ENCODE data around the gene ZC2HC1B. TPM values are rescaled to one million over a fixed set of nuclear protein-coding genes. Genes with fewer than 3 reads are reported as not detected.

ZC2HC1B gene
- total and polyA plus RNA-seq, 2 of the 8 experiments (the other 6 are each of a cell fraction or from before 2014, with no cell fraction given): not detected

GRCh38 chr6:143936347-143936746 lies 72.1 kb downstream of the ZC2HC1B start:
- Histone ChIP-seq H4K91ac (replicated peaks; ENCODE audit: insufficient read length, low read length) (no peak overlapping the region), H3K4me2 (ENCODE audit: insufficient read depth in 1 of 2, low read depth in 2 of 2, low read length in 2 of 2) (peak overlapping the region in 1 of 2 experiments; percentile 51; a peak in 1 of 4 replicates), H4K5ac (ENCODE audit: insufficient read length, low read depth, low read length) (no peak overlapping the region), H2BK120ac (replicated peaks; ENCODE audit: low read depth, low read length) (no peak overlapping the region), H3K4ac (replicated peaks; ENCODE audit: insufficient read length, low read depth, low read length) (no peak overlapping the region), H3K27ac (ENCODE audit: low read depth, low read length) (no peak overlapping the region), H3K9me3 (ENCODE audit: insufficient read depth in 2 of 2, low read depth in 1 of 2, low read length in 1 of 2) (peaks cover 0 to under 1% of the 10 kb centered on the region in 2 experiments; a peak in 1 of 4 replicates), H3K9ac (replicated peaks in 1 of 4; ENCODE audit: extremely low read depth in 1 of 4, low read depth in 3 of 4, low read length in 3 of 4) (no peak overlapping the region), H2BK5ac (ENCODE audit: low read depth, low read length) (no peak overlapping the region), H2AK5ac (ENCODE audit: low read depth, low read length) (no peak overlapping the region), H3K27me3 (replicated peaks in 1 of 4; ENCODE audit: control insufficient read depth in 3 of 4, extremely low read depth in 1 of 4, insufficient read depth in 3 of 4, low read length in 3 of 4) (no peaks in the 10 kb centered on the region; a peak in 1 of 7 replicates), H3K79me1 (ENCODE audit: low read depth, low read length) (no peaks in the 10 kb centered on the region), H3K4me1 (replicated peaks in 1 of 4; ENCODE audit: control insufficient read depth in 3 of 4, insufficient read depth in 4 of 4, low read length in 3 of 4) (peaks cover 0 to 15% (median 5%) of the 10 kb centered on the region in 4 experiments; a peak in 4 of 7 replicates), H4K20me1 (replicated peaks in 1 of 2; ENCODE audit: control insufficient read depth in 1 of 2, insufficient read depth in 2 of 2, low read length in 2 of 2) (no peaks in the 10 kb centered on the region), H2BK15ac (ENCODE audit: low read length) (no peak overlapping the region), H2BK12ac (ENCODE audit: low read depth, low read length) (no peak overlapping the region), H4K8ac (ENCODE audit: extremely low read depth, insufficient read depth, low read length) (no peak overlapping the region), H2BK20ac (ENCODE audit: low read length) (no peak overlapping the region), H3K23me2 (ENCODE audit: low read depth, low read length) (no peaks in the 10 kb centered on the region), H3K14ac (ENCODE audit: insufficient read length) (no peak overlapping the region), H3K79me2 (ENCODE audit: control insufficient read depth in 1 of 2, insufficient read depth in 2 of 2, low read length in 2 of 2) (no peaks in the 10 kb centered on the region), H3K23ac (ENCODE audit: insufficient read length) (no peak overlapping the region), H2AFZ (ENCODE audit: low read length) (no peak overlapping the region), H3K36me3 (ENCODE audit: control insufficient read depth in 2 of 4, insufficient read depth in 4 of 4, low read length in 3 of 4) (no peaks in the 10 kb centered on the region), H3K18ac (ENCODE audit: extremely low read depth, low read length) (no peak overlapping the region; the same call in 1 of the 2 replicates), H3K56ac (replicated peaks; ENCODE audit: insufficient read length, low read depth, low read length) (no peak overlapping the region), H3K4me3 (ENCODE audit: extremely low read depth in 1 of 4, insufficient read depth in 2 of 4, low read depth in 3 of 4, low read length in 4 of 4) (peak overlapping the region in 1 of 4 experiments; percentile 21; a peak in 2 of 8 replicates)
- DNase-seq (ENCODE audit: low read depth in 1 of 2, low spot score in 2 of 2): no peak
- 78% methylated on average over 3 of the region's 3 CpGs; no CpG with 5 or more reads in 1 of the 2 experiments for WGBS, 2 experiments (ENCODE audit: extremely low coverage in 1 of 2, insufficient coverage in 1 of 2, insufficient read length in 1 of 2, insufficient replicate concordance in 2 of 2, low coverage in 1 of 2, low lambda C conversion rate in 2 of 2, missing lambda C conversion rate in 1 of 2)
- TF ChIP-seq MAFK (IDR thresholded peaks at IDR 0.05; ENCODE audit: low read depth, low read length) (peak; percentile 18; the same call in 1 of the 2 replicates), EGR1 (IDR thresholded peaks at IDR 0.05; ENCODE audit: borderline replicate concordance, low read depth, low read length) (no peak)
- FAIRE-seq: no peak
- ChIA-PET CTCF (ENCODE audit: partially characterized antibody) (interaction anchor here (1.0 to 18.8 kb wide), 7 partner anchors 12 to 361 kb away, joined by 3 to 591 read pairs (median 4); partner anchors contain the start of gene PLAGL1), POLR2A (ENCODE audit: partially characterized antibody) (no interaction called here)
